Activated CD4-positive, alpha-beta T cell treated with anti-CD3 and anti-CD28 coated beads, Interleukin-2, amount 10 ng/mL, durations not matched to agents 7 days and 5 days (primary cell): ENCODE data around the gene MCEE. TPM values are rescaled to one million over a fixed set of nuclear protein-coding genes. Genes with fewer than 3 reads are reported as not detected.
"Not testable (repeated sequence)": the region's sequence is repeated elsewhere in the genome, so short reads cannot be mapped to it uniquely, and the experiment has no call there.

Experiments used
- CTCF ChIA-PET: fragments of 350-600 bp; sonication (Branson Sonifier 250); formaldehyde crosslinking; loops from one replicate; lab custom pipeline; 2021; ENCODE audit warnings: antibody characterized with exemption; lab: Charles Lee
- POLR2A ChIA-PET: fragments of 350-600 bp; sonication (Branson Sonifier 250); formaldehyde crosslinking; loops from one replicate; lab custom pipeline; 2021; ENCODE audit warnings: antibody characterized with exemption; lab: Charles Lee
- DNase-seq: peaks from one replicate; pipeline ENCODE4 v3.0.0-alpha.2; 2020
- H3K27ac Mint-ChIP-seq: one replicate; pipeline ENCODE4 v1.8.0; 2021; ENCODE audit warnings: mild to moderate bottlenecking, moderate library complexity, mixed read lengths
- H3K27me3 Mint-ChIP-seq: one replicate; pipeline ENCODE4 v1.8.0; 2021; ENCODE audit warnings: mixed read lengths
- H3K36me3 Mint-ChIP-seq: one replicate; pipeline ENCODE4 v1.8.0; 2021; ENCODE audit warnings: low read depth, mixed read lengths
- H3K4me1 Mint-ChIP-seq: one replicate; pipeline ENCODE4 v1.8.0; 2021; ENCODE audit warnings: mixed read lengths
- H3K4me3 Mint-ChIP-seq: one replicate; pipeline ENCODE4 v1.8.0; 2021; ENCODE audit warnings: mild to moderate bottlenecking, moderate library complexity, mixed read lengths
- H3K9me3 Mint-ChIP-seq: one replicate; pipeline ENCODE4 v1.8.0; 2021; ENCODE audit warnings: mixed read lengths
- total RNA-seq, 2 experiments: library from RNA; stranded (reverse); gene quantifications; one replicate each; pipeline ENCODE4 v1.2.3, GENCODE V29; 2021

MCEE gene
- total RNA-seq, 2 experiments from 2014 or later = 13.5 to 15.3 TPM

DNA sequence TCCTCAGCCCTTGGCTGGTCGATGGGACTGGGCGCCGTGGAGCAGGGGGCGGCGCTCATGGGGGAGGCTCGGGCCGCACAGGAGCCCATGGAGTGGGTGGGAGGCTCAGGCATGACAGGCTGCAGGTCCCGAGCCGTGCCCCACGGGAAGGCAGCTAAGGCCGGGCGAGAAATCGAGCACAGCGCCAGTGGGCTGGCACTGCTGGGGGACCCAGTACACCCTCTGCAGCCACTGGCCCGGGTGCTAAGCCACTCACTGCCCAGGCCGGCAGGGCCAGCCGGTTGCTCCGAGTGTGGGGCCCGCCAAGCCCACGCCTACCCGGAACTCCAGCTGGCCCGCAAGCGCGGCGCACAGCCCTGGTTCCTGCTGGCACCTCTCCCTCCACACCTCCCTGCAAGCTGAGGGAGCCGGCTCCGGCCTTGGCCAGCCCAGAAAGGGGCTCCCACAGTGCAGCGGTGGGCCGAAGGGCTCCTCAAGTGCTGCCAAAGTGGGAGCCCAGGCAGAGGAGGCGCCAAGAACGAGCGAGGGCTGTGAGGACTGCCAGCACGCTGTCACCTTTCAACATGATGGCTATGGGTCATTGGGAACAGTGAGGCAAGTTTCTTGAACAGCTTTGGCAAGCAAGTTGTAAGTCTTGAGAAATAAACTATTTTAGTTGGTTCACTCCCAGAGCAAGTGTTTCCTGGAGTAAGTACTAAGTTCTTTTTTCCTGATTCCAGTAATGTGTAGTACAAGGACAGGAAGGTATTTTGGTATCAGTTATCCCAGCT, 37.4 kb downstream of the MCEE start:
- H3K27me3 Mint-ChIP-seq, H3K4me3 Mint-ChIP-seq, H3K9me3 Mint-ChIP-seq, H3K36me3 Mint-ChIP-seq, DNase-seq, H3K27ac Mint-ChIP-seq, POLR2A ChIA-PET, H3K4me1 Mint-ChIP-seq: not testable (repeated sequence)
- CTCF ChIA-PET = interaction anchor here (0.6 to 1.4 kb wide), 5 partner anchors 8 to 109 kb away, joined by 3 to 5 read pairs (median 3); partner anchors contain the start of gene MCEE

GRCh38 chr2:71091808-71092207, 38.2 kb downstream of the MCEE start:
- H3K4me1 Mint-ChIP-seq, H3K36me3 Mint-ChIP-seq, H3K9me3 Mint-ChIP-seq, H3K4me3 Mint-ChIP-seq, H3K27ac Mint-ChIP-seq, DNase-seq, H3K27me3 Mint-ChIP-seq, POLR2A ChIA-PET: not testable (repeated sequence)
- CTCF ChIA-PET = interaction anchor here (0.9 to 1.4 kb wide), 6 partner anchors 9 to 108 kb away, joined by 3 to 5 read pairs (median 3); partner anchors contain the start of gene MCEE

GRCh38 chr2:71089475-71089874, 40.6 kb downstream of the MCEE start:
- CTCF ChIA-PET, H3K4me1 Mint-ChIP-seq, H3K4me3 Mint-ChIP-seq, POLR2A ChIA-PET, H3K27me3 Mint-ChIP-seq, H3K27ac Mint-ChIP-seq, H3K36me3 Mint-ChIP-seq, H3K9me3 Mint-ChIP-seq, DNase-seq: not testable (repeated sequence)

- POLR2A ChIA-PET, H3K27ac Mint-ChIP-seq, H3K36me3 Mint-ChIP-seq, DNase-seq, H3K27me3 Mint-ChIP-seq, H3K4me3 Mint-ChIP-seq, H3K9me3 Mint-ChIP-seq, CTCF ChIA-PET: not testable (repeated sequence)
- H3K4me1 Mint-ChIP-seq = peaks cover 13% of the 10 kb centered on the region
Measured at GRCh38 chr2:71085325-71086003, 44.6 kb downstream of the MCEE start.

GRCh38 chr2:71083752-71084312, 46.2 kb downstream of the MCEE start:
- H3K9me3 Mint-ChIP-seq, H3K36me3 Mint-ChIP-seq, DNase-seq, POLR2A ChIA-PET, H3K27me3 Mint-ChIP-seq, H3K27ac Mint-ChIP-seq, H3K4me3 Mint-ChIP-seq: not testable (repeated sequence)
- CTCF ChIA-PET = interaction anchor here (1.2 to 1.3 kb wide), 2 partner anchors 13 to 17 kb away, joined by 3 to 4 read pairs; no protein-coding TSS in a partner anchor
- peaks cover 13% of the 10 kb centered on the region for H3K4me1 Mint-ChIP-seq

DNA sequence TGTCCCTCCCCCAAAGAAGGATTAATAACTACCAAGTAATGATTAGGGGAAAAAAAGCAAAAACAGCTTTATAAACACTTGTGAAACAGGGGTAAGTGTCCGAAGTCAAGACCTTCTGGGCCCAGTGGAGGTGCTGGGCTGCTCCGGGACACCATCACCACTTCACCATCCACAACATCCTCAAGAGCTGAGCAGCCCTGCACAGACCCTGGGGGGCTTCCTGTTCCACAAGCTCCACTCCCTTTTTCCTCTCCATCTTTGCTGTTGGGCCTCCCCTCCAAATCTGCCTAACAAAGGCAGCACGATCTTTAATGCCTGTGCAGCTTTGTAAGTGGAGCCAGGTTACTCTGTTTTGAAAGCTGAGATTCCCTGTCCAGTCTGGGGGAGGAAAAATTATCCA, 46.7 kb downstream of the MCEE start:
- H3K27me3 Mint-ChIP-seq, H3K27ac Mint-ChIP-seq, H3K9me3 Mint-ChIP-seq, H3K36me3 Mint-ChIP-seq, H3K4me3 Mint-ChIP-seq, POLR2A ChIA-PET, DNase-seq: not testable (repeated sequence)
- H3K4me1 Mint-ChIP-seq = peaks cover 13% of the 10 kb centered on the region
- CTCF ChIA-PET = interaction anchor here (1.2 kb wide), 1 partner anchor 17 kb away, joined by 3 read pairs; no protein-coding TSS in a partner anchor

- DNase-seq = peak; percentile 26
- Mint-ChIP-seq H3K36me3 (peaks cover 8% of the 10 kb centered on the region), H3K27me3 (peaks cover 3% of the 10 kb centered on the region), H3K9me3 (no peaks in the 10 kb centered on the region), H3K4me3 (no peak overlapping the region), H3K27ac (no peak overlapping the region), H3K4me1 (peaks cover 13% of the 10 kb centered on the region)
- ChIA-PET POLR2A (no interaction called here), CTCF (interaction anchor here (0.6 to 1.2 kb wide), 2 partner anchors 11 to 137 kb away, joined by 3 to 4 read pairs; no protein-coding TSS in a partner anchor)
Measured at GRCh38 chr2:71082402-71083252, 47.4 kb downstream of the MCEE start.

- peaks cover 15% of the 10 kb centered on the region for H3K4me1 Mint-ChIP-seq
- no peak overlapping the region for H3K27ac Mint-ChIP-seq
- H3K4me3 Mint-ChIP-seq = no peak overlapping the region
- H3K36me3 Mint-ChIP-seq = peaks cover 23% of the 10 kb centered on the region
- POLR2A ChIA-PET = no interaction called here
- H3K27me3 Mint-ChIP-seq = no peaks in the 10 kb centered on the region
- CTCF ChIA-PET = interaction anchor here (1.0 to 1.3 kb wide), 2 partner anchors 9 to 24 kb away, joined by 3 read pairs; no protein-coding TSS in a partner anchor
- no peaks in the 10 kb centered on the region for H3K9me3 Mint-ChIP-seq
- no peak for DNase-seq
Measured at GRCh38 chr2:71078624-71079023, 51.4 kb downstream of the MCEE start.

GRCh38 chr2:71074893-71075395, 55.1 kb downstream of the MCEE start:
- Mint-ChIP-seq H3K9me3 (no peaks in the 10 kb centered on the region), H3K4me3 (no peak overlapping the region), H3K27ac (no peak overlapping the region), H3K4me1 (peaks cover 40% of the 10 kb centered on the region), H3K36me3 (peaks cover 43% of the 10 kb centered on the region), H3K27me3 (no peaks in the 10 kb centered on the region)
- ChIA-PET CTCF (interaction anchor here (0.8 to 1.2 kb wide), 2 partner anchors 15 to 17 kb away, joined by 3 read pairs; no protein-coding TSS in a partner anchor), POLR2A (no interaction called here)
- DNase-seq = no peak

DNA sequence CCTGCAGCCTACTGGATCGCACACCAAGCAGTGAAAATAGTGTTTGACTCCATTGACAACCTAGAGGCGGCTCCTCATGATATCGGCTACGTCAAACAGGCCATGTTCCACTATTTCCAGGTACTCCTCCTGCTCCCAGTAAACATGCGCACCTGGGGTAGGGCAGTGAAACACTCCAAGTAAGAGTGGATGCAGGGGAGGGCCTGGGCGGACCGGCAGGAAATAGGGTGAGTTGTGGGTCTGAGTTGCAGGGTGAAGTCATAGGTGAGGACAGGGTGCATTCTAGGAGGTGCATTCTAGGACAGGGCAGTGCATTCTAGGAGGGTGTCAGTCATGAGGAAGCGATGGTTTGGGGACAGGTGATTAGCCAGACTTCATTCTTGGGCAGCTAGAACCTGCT, 56.6 kb downstream of the MCEE start:
- DNase-seq = no peak
- no peaks in the 10 kb centered on the region for H3K27me3 Mint-ChIP-seq
- no peak overlapping the region for H3K27ac Mint-ChIP-seq
- no peaks in the 10 kb centered on the region for H3K9me3 Mint-ChIP-seq
- POLR2A ChIA-PET = no interaction called here
- CTCF ChIA-PET = interaction anchor here (1.3 to 1.5 kb wide), 2 partner anchors 14 to 18 kb away, joined by 3 read pairs; no protein-coding TSS in a partner anchor
- H3K36me3 Mint-ChIP-seq = peaks cover 41% of the 10 kb centered on the region
- H3K4me3 Mint-ChIP-seq = no peak overlapping the region
- H3K4me1 Mint-ChIP-seq = peaks cover 50% of the 10 kb centered on the region

GRCh38 chr2:71072492-71072891, 57.5 kb downstream of the MCEE start:
- ChIA-PET POLR2A (no interaction called here), CTCF (interaction anchor here (1.2 to 1.5 kb wide), 4 partner anchors 13 to 260 kb away, joined by 3 to 4 read pairs (median 3); no protein-coding TSS in a partner anchor)
- Mint-ChIP-seq H3K36me3 (peaks cover 40% of the 10 kb centered on the region), H3K27ac (peak overlapping the region; percentile 87), H3K4me3 (no peak overlapping the region), H3K27me3 (no peaks in the 10 kb centered on the region), H3K9me3 (no peaks in the 10 kb centered on the region), H3K4me1 (peaks cover 50% of the 10 kb centered on the region)
- no peak for DNase-seq
